Activated CD4-positive, alpha-beta memory T cell treated with anti-CD3 and anti-CD28 coated beads for 36 hours (primary cell): Measurements from ENCODE around the gene SPINDOC. TPM values are rescaled to one million over a fixed set of nuclear protein-coding genes. Genes with fewer than 3 reads are reported as not detected.
"Not testable (repeated sequence)": the region's sequence is repeated elsewhere in the genome, so short reads cannot be mapped to it uniquely, and the experiment has no call there.

ENCODE experiments used
- CTCF ChIA-PET: fragments of 350-600 bp; sonication (Branson Sonifier 250); formaldehyde crosslinking; loops from one replicate; lab custom pipeline; 2021; ENCODE audit warnings: antibody characterized with exemption, inconsistent platforms; lab: Charles Lee
- POLR2A ChIA-PET: fragments of 350-600 bp; sonication (Branson Sonifier 250); formaldehyde crosslinking; loops from one replicate; lab custom pipeline; 2021; ENCODE audit warnings: antibody characterized with exemption; lab: Charles Lee
- DNase-seq: peaks from one replicate; pipeline ENCODE4 v3.0.0-alpha.2; 2020
- H3K27ac Mint-ChIP-seq: one replicate; pipeline ENCODE4 v1.8.0; 2021; ENCODE audit warnings: mixed read lengths
- H3K27me3 Mint-ChIP-seq: one replicate; pipeline ENCODE4 v1.8.0; 2021; ENCODE audit warnings: mixed read lengths
- H3K36me3 Mint-ChIP-seq: one replicate; pipeline ENCODE4 v1.8.0; 2021; ENCODE audit warnings: mixed read lengths
- H3K4me1 Mint-ChIP-seq: one replicate; pipeline ENCODE4 v1.8.0; 2021; ENCODE audit warnings: low read depth, mixed read lengths
- H3K4me3 Mint-ChIP-seq: one replicate; pipeline ENCODE4 v1.8.0; 2021; ENCODE audit warnings: mild to moderate bottlenecking, mixed read lengths
- H3K9me3 Mint-ChIP-seq: one replicate; pipeline ENCODE4 v1.8.0; 2021; ENCODE audit warnings: mixed read lengths
- intact Hi-C: fragments of 100-400 bp; cut with micrococcal nuclease; formaldehyde crosslinking; loops from one replicate; pipeline ENCODE4 v1.15.1; 2023
- total RNA-seq, 2 experiments: library from RNA; stranded (reverse); gene quantifications; one replicate each; pipeline ENCODE4 v1.2.3, GENCODE V29; 2021

The SPINDOC gene
- total RNA-seq, 2 experiments from 2014 or later: 27.9 to 29.3 TPM

- H3K27ac Mint-ChIP-seq: no peak overlapping the region
- intact Hi-C loops: loop anchor here (5.0 to 10.0 kb wide), 4 partner anchors 43 to 378 kb away; partner anchors contain the start of gene SPINDOC
- no peaks in the 10 kb centered on the region for H3K36me3 Mint-ChIP-seq
- H3K9me3 Mint-ChIP-seq: no peaks in the 10 kb centered on the region
- H3K27me3 Mint-ChIP-seq: peaks cover 10% of the 10 kb centered on the region
- DNase-seq: peak; percentile 56
- POLR2A ChIA-PET: interaction anchor here (1.4 kb wide), 1 partner anchor 45 kb away, joined by 4 read pairs; no protein-coding TSS in a partner anchor
- CTCF ChIA-PET: interaction anchor here (0.7 to 4.4 kb wide), 3 partner anchors 10 to 219 kb away, joined by 3 to 24 read pairs (median 11); partner anchors contain the start of gene MARK2
- peaks cover 6% of the 10 kb centered on the region for H3K4me1 Mint-ChIP-seq
- no peak overlapping the region for H3K4me3 Mint-ChIP-seq
Measured at GRCh38 chr11:63769042-63769713, 44.1 kb upstream of the SPINDOC start.

- peak overlapping the region; percentile 47 for H3K4me3 Mint-ChIP-seq
- H3K4me1 Mint-ChIP-seq: peaks cover 6% of the 10 kb centered on the region
- CTCF ChIA-PET: interaction anchor here (2.5 to 4.4 kb wide), 2 partner anchors 9 to 67 kb away, joined by 11 to 24 read pairs; partner anchors contain the start of gene MARK2
- peaks cover 10% of the 10 kb centered on the region for H3K27me3 Mint-ChIP-seq
- no peak overlapping the region for H3K27ac Mint-ChIP-seq
- no peak for DNase-seq
- H3K36me3 Mint-ChIP-seq: no peaks in the 10 kb centered on the region
- H3K9me3 Mint-ChIP-seq: no peaks in the 10 kb centered on the region
- POLR2A ChIA-PET: interaction anchor here (1.4 kb wide), 1 partner anchor 44 kb away, joined by 4 read pairs; no protein-coding TSS in a partner anchor
- intact Hi-C loops: loop anchor here (5.0 to 10.0 kb wide), 4 partner anchors 42 to 377 kb away; partner anchors contain the start of gene SPINDOC
Measured at GRCh38 chr11:63769714-63770455, 43.4 kb upstream of the SPINDOC start.

GRCh38 chr11:63770763-63771162 lies 42.5 kb upstream of the SPINDOC start:
- intact Hi-C loops: no loop called here
- Mint-ChIP-seq H3K4me3 (no peak overlapping the region), H3K9me3 (no peaks in the 10 kb centered on the region), H3K4me1 (peaks cover 6% of the 10 kb centered on the region), H3K27me3 (peaks cover 10% of the 10 kb centered on the region), H3K27ac (no peak overlapping the region), H3K36me3 (no peaks in the 10 kb centered on the region)
- ChIA-PET CTCF (no interaction called here), POLR2A (no interaction called here)
- DNase-seq: no peak

GRCh38 chr11:63771741-63772318 lies 41.4 kb upstream of the SPINDOC start:
- H3K27me3 Mint-ChIP-seq, CTCF ChIA-PET, intact Hi-C loops, DNase-seq, H3K27ac Mint-ChIP-seq, POLR2A ChIA-PET, H3K4me3 Mint-ChIP-seq, H3K4me1 Mint-ChIP-seq, H3K36me3 Mint-ChIP-seq, H3K9me3 Mint-ChIP-seq: not testable (repeated sequence)

GRCh38 chr11:63775191-63775590 lies 38.1 kb upstream of the SPINDOC start:
- H3K4me1 Mint-ChIP-seq: no peaks in the 10 kb centered on the region
- no peak overlapping the region for H3K27ac Mint-ChIP-seq
- H3K36me3 Mint-ChIP-seq: no peaks in the 10 kb centered on the region
- H3K27me3 Mint-ChIP-seq: peaks cover 11% of the 10 kb centered on the region
- no peak for DNase-seq
- ChIA-PET POLR2A (no interaction called here), CTCF (no interaction called here)
- no peaks in the 10 kb centered on the region for H3K9me3 Mint-ChIP-seq
- no peak overlapping the region for H3K4me3 Mint-ChIP-seq
- intact Hi-C loops: no loop called here

- Mint-ChIP-seq H3K9me3 (no peaks in the 10 kb centered on the region), H3K4me3 (no peak overlapping the region), H3K27ac (no peak overlapping the region), H3K27me3 (peaks cover 6% of the 10 kb centered on the region), H3K4me1 (no peaks in the 10 kb centered on the region), H3K36me3 (no peaks in the 10 kb centered on the region)
- DNase-seq: no peak
- CTCF ChIA-PET: interaction anchor here (2.2 kb wide), 1 partner anchor 11 kb away, joined by 11 read pairs; the partner anchor contains the start of gene ZFTA
- intact Hi-C loops: no loop called here
- POLR2A ChIA-PET: no interaction called here
Measured at GRCh38 chr11:63779039-63779438, 34.2 kb upstream of the SPINDOC start.

GRCh38 chr11:63782749-63783148 lies 30.5 kb upstream of the SPINDOC start:
- Mint-ChIP-seq H3K27me3 (peaks cover 7% of the 10 kb centered on the region), H3K4me1 (peaks cover 7% of the 10 kb centered on the region), H3K9me3 (no peaks in the 10 kb centered on the region), H3K36me3 (no peaks in the 10 kb centered on the region), H3K4me3 (no peak overlapping the region), H3K27ac (no peak overlapping the region)
- intact Hi-C loops: no loop called here
- POLR2A ChIA-PET: interaction anchor here (0.6 kb wide), 1 partner anchor 78 kb away, joined by 3 read pairs; no protein-coding TSS in a partner anchor
- no peak for DNase-seq
- CTCF ChIA-PET: no interaction called here

GRCh38 chr11:63783925-63784592 lies 29.2 kb upstream of the SPINDOC start:
- Mint-ChIP-seq H3K27me3 (peaks cover 6% of the 10 kb centered on the region), H3K27ac (no peak overlapping the region), H3K4me1 (peaks cover 7% of the 10 kb centered on the region), H3K4me3 (no peak overlapping the region), H3K9me3 (no peaks in the 10 kb centered on the region), H3K36me3 (no peaks in the 10 kb centered on the region)
- DNase-seq: no peak
- ChIA-PET CTCF (no interaction called here), POLR2A (no interaction called here)
- intact Hi-C loops: no loop called here

GRCh38 chr11:63785823-63786222 lies 27.4 kb upstream of the SPINDOC start:
- Mint-ChIP-seq H3K27ac (no peak overlapping the region), H3K36me3 (no peaks in the 10 kb centered on the region), H3K4me3 (no peak overlapping the region), H3K4me1 (peaks cover 7% of the 10 kb centered on the region), H3K9me3 (no peaks in the 10 kb centered on the region), H3K27me3 (peaks cover 2% of the 10 kb centered on the region)
- ChIA-PET CTCF (no interaction called here), POLR2A (no interaction called here)
- no peak for DNase-seq
- intact Hi-C loops: no loop called here

GRCh38 chr11:63791495-63792167 lies 21.6 kb upstream of the SPINDOC start:
- Mint-ChIP-seq H3K27me3 (peaks cover 3% of the 10 kb centered on the region), H3K36me3 (peaks cover 3% of the 10 kb centered on the region), H3K4me3 (no peak overlapping the region), H3K27ac (no peak overlapping the region), H3K9me3 (peaks cover 16% of the 10 kb centered on the region), H3K4me1 (no peaks in the 10 kb centered on the region)
- intact Hi-C loops: no loop called here
- DNase-seq: no peak
- ChIA-PET CTCF (no interaction called here), POLR2A (no interaction called here)

GRCh38 chr11:63793161-63793560 lies 20.1 kb upstream of the SPINDOC start:
- intact Hi-C loops: no loop called here
- Mint-ChIP-seq H3K27me3 (peaks cover 8% of the 10 kb centered on the region), H3K4me3 (no peak overlapping the region), H3K9me3 (peaks cover 16% of the 10 kb centered on the region), H3K27ac (no peak overlapping the region), H3K36me3 (peaks cover 3% of the 10 kb centered on the region), H3K4me1 (no peaks in the 10 kb centered on the region)
- ChIA-PET CTCF (no interaction called here), POLR2A (no interaction called here)
- DNase-seq: no peak
